ENCODE results near the gene CDK5R1.
"Not testable (repeated sequence)": the region's sequence is repeated elsewhere in the genome, so short reads cannot be mapped to it uniquely, and the experiment has no call there.

The CDK5R1 gene

DNA sequence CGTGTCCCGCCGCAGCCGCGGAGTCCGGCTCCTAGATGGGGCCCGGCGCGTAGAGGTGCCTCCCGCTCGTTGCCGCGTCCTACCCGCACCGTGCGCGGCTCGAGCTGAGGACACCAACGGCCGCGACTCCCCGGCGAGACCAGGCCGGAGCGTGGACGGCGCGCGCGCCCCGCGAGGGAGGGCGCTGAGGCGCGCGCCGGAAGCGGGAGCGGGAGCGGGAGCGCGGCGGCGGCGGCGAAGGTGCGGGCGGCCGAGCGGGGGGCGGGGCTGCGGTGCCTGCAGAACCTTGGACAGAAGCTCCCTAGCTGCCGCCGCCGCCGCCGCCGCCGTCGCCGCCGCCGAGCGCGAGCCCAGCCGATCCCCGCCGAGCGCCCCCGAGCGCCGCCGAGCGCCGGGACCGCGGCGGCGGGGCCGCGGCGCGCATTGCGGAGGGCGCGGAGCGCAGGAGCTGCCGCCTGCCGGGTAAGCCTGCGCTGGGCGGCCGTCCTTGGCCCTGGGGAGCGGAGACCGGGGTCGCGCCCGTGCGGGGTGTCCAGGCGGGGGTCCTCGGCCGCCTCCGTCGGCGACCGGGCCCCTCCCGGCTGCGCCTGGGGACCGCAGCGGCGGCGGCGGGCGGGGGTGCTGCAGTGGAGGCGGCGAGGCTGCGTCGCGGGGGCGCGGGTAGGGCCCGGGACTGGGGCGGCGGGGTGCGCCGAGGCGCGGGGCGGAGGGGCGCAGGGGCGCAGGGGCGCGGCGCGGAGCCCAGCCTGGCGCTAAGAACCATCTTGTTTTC lies at the start of gene CDK5R1:
TSS of gene CDK5R1 (plus strand) at position 293 of the 772 bp plus-strand sequence. CDS start 628 bp downstream, outside the sequence.
- peak; percentile 78 for DNase-seq

DNA sequence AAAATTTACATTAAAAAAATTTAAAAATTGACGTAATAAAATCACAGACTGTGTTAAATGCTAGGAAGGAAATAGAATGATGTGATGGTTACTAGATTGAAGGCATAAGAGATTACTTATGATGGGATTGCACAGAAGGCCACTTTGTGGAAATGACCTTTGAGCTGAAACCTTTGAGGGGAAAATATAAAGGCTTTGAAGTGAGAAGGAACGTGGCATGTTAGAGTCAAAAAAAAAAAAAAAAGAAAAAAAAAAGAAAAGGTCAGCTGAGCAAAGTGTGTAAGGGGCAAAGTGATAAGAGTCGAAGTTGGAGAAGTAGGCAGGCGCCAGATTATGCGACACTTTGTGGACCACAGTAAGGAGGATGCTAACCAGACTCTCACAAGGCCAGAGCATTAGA lies 46.1 kb upstream of the CDK5R1 start:
- DNase-seq = no peak

DNA sequence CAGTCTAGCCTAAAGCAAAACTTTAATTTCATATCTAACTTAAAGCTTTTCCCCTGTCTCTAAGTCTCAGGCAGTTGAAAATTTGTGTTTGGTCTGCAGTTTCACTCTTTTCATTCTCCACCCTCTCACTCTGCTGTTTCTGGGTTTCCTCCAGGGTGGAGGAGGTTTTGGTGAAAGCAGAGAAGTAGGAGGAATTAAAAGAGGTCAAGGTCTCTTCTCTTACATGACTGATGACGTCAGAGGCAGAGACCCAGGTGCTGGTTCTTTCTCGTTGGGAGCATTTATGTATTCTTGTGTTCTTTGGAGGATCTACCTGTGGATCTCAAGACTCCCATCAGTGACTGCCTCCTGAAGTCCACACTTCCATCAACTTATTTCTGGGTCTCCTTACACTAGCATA lies 44.9 kb upstream of the CDK5R1 start:
- DNase-seq = no peak

DNA sequence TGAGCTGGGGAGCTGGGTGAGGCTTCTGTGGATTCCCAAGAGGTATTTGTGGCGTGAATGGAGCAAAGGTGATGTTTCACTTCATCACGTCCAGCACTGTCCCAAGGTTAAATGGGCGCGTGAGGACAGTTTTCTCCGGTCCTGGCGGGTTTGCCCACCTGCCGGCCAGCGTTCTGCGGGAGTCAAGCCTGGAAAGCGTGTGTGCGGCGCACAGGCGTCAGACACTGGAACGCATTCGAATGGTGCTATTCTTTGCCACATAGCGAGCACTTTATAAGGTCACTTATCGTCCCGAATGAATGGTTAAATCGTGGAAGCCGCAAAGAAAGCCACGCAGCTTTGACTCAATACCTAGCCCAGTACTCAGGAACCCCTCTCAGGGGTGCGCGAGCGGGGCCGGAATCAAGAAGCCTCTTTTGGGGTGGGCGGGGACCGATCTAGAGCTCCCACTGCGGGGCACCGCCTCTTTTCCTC lies 42.9 kb upstream of the CDK5R1 start:
- no peak for DNase-seq

DNA sequence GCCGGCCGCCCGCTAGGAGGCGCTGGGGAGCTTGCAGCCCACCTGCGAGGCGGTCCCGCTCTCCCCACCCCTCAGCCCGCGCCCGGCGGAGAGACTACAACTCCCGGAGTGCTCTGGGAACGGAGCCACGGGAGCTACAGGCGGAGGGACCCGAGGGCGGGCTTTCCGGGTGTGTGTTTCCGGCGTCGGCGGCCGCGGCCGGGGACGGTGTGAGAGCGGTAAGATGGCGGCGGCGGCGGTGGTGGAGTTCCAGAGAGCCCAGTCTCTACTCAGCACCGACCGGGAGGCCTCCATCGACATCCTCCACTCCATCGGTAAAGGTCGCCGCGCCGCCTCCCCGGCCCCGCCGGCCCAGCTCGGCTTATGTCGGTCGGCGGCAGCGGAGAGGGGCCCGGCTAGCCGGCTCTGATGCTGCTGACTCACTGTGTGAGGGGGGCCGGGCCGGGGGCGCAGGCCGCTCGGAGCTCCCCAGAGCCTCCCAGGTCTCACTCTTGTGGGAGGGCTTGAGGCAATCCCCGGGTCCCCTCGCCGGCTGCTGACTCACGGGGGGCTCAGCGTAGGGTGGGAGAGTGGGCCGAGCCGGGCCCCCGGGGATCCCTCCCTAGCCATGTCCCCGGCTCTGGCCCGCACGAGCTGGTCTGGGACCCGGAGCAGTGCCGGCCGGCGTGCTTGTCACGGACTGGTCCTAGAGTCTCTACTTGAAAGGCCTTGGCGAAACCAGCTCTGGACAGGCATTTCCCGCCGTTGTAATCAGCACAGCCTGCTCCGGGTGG lies 42.3 kb upstream of the CDK5R1 start, which contains the start of gene PSMD11:
TSS of gene PSMD11 (plus strand) at position 210 of the 773 bp plus-strand sequence. CDS start at position 224, 14 bp downstream.
- DNase-seq = peak; percentile 99

DNA sequence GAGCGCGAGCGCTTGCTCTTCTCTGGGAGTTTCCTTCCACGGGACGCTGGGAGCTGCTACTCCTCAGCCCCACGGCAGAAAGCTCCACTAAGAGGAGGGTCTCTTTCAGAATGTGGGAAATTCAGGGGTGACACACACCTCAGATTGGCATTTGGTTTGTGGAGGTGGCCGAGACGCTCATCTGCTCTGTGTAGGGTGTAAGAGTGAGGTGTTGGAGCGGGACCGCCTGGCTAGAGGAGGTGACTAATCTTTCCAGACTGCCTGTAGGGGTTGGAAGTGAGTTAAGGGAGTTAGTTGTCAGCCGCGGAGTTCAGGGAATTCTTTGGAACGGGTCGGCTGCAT lies 41.7 kb upstream of the CDK5R1 start:
- DNase-seq = peak; percentile 24

DNA sequence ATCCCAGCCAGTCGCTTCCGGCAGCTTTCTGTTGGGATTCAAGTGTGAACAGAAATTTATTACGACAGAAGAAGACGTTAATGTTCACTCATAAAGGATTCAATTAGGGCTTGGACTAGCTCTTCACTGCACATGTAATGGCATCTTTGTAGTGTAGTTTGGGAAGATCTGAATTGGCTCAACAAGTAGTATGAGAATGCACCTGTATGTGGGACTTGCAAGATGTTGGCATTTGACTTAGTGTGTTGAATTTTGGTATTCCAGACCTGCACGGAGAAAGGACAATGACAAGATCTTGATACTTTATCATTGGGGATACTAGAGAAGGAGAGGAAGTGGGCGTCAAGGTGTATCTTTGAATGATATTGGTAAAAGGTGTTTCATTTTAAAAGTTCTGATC lies 41.3 kb upstream of the CDK5R1 start:
- DNase-seq = no peak

DNA sequence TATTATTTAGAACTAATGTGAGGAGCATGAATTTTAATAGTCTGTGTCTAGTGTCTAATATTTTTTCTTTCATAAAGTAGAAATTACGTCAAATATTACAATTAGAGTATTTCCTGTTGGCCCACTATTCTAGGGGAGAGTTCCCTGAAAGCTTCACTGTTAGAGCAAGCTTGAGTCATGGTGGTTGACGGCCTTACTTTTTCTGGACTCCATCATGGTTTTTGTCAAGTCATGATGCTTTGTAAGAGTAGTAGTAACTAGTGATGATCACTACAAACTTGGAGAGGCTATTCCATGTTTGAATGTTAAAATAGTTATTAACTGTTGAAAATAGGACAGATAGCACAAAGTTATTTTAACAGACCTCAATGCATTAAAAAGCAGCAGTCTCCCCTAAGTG lies 40.8 kb upstream of the CDK5R1 start:
- DNase-seq = no peak

DNA sequence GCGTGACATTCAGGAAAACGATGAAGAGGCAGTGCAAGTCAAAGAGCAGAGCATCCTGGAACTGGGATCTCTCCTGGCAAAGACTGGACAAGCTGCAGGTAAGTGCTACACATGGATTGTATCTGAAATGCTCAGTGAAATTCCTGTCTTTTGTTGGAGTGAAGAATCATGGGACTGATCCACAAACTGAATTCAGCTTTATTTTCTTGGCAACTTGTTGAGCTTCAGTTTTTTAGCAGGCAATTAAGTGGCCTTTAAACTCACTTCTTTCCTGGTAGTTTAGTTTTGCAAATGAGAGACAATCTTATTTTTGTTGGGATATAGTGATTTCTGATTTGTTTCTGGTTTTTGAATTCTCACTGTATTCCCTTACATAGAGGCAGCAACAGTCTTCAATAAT lies 39.8 kb upstream of the CDK5R1 start:
- no peak for DNase-seq

DNA sequence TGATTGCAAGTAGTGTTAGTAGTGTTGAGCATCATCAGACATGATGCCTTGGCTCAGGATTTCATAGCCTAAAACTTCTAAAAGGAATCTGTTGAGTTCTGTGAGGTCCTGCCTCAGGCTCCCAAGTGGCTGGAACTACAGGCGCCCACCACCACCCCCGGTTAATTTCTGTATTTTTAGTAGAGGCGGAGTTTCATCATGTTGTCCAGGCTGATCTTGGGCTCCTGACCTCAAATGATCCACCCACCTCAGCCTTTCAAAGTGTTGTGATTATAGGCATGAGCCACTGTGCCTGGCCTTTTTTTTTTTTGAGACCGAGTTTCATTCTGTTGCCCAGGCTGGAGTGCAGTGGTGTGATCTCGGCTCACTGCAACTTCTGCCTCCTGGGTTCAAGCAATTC lies 36.8 kb upstream of the CDK5R1 start:
- DNase-seq = no peak

DNA sequence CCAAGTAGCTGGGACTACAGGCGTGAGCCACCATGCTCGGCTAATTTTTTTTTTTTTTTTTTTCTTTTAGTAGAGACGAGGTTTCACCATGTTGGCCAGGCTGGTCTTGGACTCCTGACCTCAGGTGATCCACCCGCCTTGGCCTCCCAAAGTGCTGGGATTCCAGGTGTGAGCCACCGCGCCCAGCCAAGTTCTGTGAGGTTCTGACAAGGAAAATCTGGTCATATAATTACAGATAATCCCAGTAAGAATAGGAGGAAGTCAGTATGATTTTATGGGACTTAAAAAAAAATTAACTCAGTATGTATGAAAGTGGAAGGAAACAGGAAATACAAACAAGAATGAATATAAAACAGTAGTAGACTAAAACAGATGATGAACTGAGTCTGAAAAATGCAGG lies 36.4 kb upstream of the CDK5R1 start:
- not testable (repeated sequence) for DNase-seq

DNA sequence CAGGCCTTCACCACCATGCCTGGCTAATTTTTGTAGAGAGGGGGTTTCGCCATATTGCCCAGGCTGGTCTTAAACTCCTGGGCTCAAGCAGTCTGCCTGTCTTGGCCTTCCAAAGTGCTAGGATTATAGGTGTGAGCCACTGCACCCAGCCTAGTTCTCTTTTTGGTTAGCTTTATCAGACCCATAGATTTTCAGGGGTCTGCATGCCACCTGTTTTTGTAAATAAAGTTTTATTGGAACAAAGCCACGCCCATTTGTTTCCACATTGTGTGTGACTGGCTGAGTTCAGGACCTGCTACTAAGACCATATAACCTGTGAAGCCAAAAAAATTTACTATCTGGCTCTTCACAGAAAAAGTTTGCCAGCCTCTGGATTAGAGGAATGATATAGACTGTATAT lies 34.9 kb upstream of the CDK5R1 start:
- DNase-seq = no peak

DNA sequence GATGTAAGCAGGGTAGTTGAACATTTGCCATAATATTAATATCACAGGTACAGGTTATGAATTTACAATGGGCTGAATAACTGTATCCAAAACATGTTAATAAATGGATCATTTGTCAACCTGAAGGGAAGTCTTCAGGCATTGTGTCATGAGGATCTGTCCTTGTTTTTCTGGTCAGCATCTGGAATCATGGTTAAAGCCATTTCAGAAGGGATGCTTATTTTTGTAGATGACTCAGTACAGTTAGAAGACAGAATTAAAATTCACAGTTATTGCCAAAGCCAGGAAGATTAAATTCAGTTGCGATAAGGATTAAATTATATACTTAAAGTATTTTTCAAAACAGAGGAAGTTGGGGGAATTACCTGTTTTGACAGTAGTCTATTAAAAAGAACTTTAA lies 34.5 kb upstream of the CDK5R1 start:
- no peak for DNase-seq

DNA sequence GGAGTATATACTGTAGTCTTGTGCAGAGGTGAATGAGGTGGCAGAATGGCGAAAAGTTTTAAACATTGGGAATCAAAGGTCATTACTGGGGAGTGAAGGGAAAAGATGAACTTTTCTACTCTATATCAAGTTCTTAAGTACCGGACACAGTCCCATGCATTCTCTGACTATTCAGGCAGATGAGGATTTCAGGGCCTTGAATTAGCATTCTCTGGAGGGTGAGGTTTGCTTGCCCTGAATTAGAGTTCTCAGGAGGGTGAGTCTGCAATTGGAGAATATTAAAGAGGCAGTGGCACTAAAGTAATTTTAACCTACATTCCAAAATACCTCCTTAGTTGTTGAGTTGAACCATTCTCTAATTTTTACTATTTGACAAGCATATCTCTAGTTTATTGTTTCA lies 33.4 kb upstream of the CDK5R1 start:
- no peak for DNase-seq

DNA sequence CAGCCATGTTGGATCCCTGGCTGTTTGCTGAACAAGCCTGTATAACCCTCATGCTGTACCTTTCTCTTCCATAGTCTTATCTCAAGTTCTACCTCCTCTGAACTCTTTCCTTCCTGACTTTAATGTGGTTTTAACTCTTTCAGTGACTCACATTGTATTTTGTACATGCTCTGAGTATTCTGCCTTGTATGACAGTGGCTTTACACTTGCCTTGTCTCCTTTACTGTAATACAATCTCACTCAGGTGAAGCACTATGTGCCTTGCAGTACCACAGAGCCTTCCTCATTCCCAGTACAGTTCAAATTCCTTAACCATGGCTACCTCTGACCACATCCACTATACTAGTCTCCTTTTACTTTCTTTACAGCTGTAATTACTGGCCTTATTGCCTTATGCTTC lies 28.4 kb upstream of the CDK5R1 start:
- no peak for DNase-seq

DNA sequence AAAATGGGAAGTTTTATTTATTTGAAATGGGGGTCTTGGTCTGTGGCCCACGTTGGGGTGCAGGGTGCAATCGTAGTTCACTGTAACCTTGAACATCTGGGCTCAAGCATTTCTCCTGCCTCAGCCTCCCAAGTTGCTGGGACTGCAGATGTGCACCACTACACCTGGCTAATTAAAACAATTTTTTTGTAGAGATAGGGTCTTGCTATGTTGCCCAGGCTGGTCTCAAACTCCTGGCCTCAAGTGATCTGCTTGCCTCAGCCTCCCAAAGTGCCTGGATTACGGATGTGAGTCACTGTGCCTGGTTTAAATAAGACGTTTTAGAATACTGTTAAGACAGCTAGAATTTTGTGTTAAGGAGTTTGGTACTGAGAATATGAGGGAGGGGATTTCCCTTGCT lies 26.7 kb upstream of the CDK5R1 start:
- no peak for DNase-seq

DNA sequence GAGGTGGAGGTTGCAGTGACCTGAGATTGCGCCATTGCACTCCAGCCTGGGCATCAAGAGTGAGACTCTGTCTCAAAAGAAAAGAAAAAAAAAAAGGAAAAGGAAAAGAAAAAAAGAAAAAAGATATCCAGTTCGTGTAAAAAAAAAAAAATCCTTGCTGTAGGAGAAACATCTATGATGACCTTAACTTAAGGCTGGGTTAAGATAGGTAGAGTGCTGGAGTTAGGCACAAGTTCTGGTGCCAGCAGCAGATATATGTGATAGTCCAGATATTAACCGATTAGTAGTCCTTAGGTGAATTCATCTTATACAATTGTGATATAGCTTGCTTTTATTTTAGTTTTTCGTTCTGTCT lies 25.3 kb upstream of the CDK5R1 start:
- no peak for DNase-seq

DNA sequence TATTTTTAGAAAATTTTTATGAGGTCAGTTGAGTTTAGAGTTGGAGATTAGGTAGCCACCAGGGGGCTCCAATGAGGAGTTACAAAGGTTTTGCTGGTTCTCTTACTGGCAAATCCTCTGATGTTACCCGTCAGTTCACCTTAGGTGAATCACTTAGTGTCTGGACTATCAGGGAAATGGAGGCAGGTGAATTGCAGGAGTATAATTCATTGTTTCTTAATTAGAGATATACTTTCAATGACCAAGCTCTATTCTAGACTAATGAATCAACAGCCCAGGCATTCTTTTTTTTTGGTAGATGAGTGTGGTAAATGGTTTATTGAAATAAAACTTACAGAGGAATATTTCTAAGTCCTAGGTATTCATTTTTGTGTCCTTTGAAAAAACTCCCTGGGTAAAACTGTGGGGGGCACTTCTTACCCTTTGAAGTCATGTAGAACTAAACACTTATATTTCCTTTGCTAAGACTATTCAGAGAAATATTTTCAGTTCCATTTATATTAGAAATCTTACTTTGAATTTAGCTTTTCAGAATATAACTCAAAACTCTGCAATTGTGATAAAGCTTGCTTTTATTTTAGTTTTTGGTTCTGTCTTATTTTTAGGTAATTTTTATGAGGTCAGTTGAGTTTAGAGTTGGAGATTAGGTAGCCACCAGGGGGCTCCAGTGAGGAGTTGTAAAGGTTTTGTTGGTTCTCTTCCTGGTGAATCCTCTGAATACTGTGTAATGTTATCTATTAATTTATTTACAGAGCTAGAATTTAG lies 24.8 kb upstream of the CDK5R1 start:
- peak; percentile 78 for DNase-seq

DNA sequence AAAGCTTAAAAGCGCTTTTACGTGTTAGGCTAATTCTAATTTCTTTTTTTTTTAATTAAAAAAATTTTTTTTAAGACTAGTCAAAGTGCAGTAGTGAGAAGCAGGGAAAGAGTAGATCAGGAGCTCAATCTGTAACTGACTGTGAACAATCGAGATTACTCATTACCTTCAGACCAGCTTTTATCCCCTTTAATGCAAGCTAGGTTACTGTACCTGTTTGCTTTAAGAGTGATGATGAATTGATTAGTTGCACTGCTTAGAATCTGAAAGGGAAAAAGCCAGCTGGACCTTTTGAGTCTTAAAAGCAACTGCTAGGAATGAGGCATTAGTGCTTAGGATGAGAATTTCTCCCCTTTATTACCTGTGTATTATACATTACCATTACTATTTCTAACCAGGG lies 23.5 kb upstream of the CDK5R1 start:
- DNase-seq = no peak

DNA sequence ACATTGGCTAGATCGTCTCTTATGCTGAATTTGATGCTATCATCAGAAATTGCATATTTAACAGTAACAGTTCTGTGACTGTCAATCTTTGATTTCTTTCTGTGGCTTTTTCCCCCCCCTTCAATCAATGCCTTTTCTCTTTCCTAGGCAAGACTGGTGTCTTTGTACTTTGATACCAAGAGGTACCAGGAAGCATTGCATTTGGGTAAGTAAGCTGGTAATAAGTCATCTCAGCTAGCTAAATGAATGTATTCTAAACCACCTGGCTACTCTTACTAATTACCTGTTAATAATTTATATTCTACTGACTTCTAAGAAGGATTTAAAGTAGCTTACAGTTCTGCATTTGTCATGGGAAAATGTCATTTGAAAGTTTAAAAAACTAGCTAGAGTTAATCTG lies 22.4 kb upstream of the CDK5R1 start:
- no peak for DNase-seq

DNA sequence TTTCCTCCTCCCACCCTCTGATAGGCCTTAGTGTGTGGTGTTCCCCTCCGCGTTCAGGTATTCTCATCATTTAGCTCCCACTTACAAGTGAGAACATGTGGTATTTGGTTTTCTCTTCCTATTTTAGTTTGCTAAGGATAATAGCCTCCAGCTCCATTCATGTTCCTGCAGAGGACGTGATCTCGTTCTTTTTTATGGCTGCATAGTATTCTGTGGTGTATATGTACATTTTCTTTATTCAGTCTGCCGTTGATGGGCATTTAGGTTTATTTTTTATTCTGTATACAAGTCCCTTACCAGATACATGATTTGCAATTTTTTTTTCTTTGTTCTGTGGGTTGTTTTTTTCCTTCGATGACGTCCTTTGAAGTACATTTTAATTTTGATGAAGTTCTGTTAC lies 18.8 kb upstream of the CDK5R1 start:
- no peak for DNase-seq

DNA sequence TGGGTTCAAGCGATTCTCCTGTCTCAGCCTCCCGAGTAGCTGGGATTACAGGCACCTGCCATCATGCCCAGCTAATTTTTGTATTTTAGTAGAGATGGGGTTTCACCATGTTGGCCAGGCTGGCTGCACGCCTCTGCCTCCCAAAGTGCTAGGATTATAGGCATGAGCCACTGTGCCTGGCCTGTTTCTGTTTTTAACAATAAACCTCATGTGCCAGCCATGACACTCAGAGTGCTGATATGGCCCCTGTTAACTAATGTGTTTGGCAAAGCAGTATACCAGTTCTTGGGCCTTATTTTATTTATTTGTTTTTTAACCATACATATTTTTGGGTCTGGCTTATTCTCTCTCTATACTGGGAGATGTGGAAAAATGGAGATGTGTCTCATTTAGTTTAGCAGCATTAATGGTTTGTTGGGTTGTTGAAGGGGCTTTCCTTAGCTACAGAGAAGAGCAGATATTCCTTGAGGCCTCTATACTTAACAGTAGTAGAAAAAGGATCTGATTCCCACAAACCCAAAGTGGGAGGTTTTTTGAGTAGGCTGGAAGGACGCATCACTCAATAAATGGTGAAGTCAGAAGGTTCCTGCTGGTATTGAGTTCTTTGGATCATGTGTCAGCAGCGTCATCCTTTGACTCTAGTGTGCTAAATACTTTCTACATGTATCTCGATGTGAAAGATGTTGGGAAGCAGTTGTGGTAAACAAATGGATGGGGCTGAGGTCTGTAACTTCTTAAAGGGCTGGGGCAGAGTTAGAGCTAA lies 16.2 kb upstream of the CDK5R1 start:
- DNase-seq = no peak

DNA sequence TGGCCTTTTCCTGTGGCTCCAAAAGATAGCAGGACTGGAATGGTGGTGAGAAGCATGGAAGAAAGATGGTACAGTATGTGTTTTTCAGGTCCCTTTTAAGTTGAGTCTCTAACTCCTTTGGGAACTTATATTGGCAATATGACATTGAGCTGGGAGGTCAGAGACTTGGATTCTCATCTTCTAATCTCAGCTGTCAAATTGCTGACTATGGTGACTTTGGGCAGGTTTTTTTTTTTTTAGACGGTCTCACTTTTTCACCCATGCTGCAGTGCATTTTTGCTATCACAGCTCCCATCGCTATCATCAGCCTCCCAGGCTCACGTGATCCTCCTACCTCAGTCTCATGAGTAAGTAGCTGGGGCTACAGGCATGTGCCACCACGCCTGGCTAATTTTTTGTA lies 15.1 kb upstream of the CDK5R1 start:
- DNase-seq = no peak
